SKM-1 (cell line): ENCODE measurements around the gene JPT1.

Experiments
- DNase-seq: peaks from one replicate; lab custom pipeline; 2025; ENCODE audit not compliant: unreplicated experiment; lab: John Stamatoyannopoulos, UW

JPT1 gene

GRCh38 chr17:75108193-75108592 lies 46.1 kb downstream of the JPT1 start:
- no peak for DNase-seq

GRCh38 chr17:75105126-75106080 lies 48.9 kb downstream of the JPT1 start:
- DNase-seq, result no peak

GRCh38 chr17:75103601-75104554 lies 50.4 kb downstream of the JPT1 start:
- no peak for DNase-seq

GRCh38 chr17:75102385-75102821 lies 51.9 kb downstream of the JPT1 start:
- no peak for DNase-seq

- no peak for DNase-seq
Observed at GRCh38 chr17:75099881-75100595, 54.3 kb downstream of the JPT1 start.

GRCh38 chr17:75098861-75099260 lies 55.5 kb downstream of the JPT1 start:
- no peak for DNase-seq

GRCh38 chr17:75097865-75098264 lies 56.4 kb downstream of the JPT1 start:
- DNase-seq, result no peak

GRCh38 chr17:75096082-75096625 lies 58.2 kb downstream of the JPT1 start:
- DNase-seq, result peak; percentile 92

GRCh38 chr17:75094871-75095399 lies 59.4 kb downstream of the JPT1 start:
- no peak for DNase-seq

GRCh38 chr17:75093548-75094158 lies 60.7 kb downstream of the JPT1 start:
- no peak for DNase-seq

- no peak for DNase-seq
Observed at GRCh38 chr17:75091855-75092327, 62.4 kb downstream of the JPT1 start.

GRCh38 chr17:75090871-75091854 lies 63.1 kb downstream of the JPT1 start:
- no peak for DNase-seq

GRCh38 chr17:75088465-75089417 lies 65.6 kb downstream of the JPT1 start:
- no peak for DNase-seq

- DNase-seq, result peak; percentile 32
Observed at GRCh38 chr17:75087558-75088453, 66.5 kb downstream of the JPT1 start, which contains the start of gene SLC16A5. SLC16A5 (plus strand) TSS chr17:75087954; CDS start chr17:75093637, 5,683 bp downstream.

GRCh38 chr17:75087182-75087557 lies 67.1 kb downstream of the JPT1 start:
- no peak for DNase-seq

- DNase-seq, result no peak
Observed at GRCh38 chr17:75086496-75087181, 67.7 kb downstream of the JPT1 start.
